NOMO-1 treated with dmso at 0.1 percent for 144 hours (cell line): ENCODE results near the gene SUPT20H.
"Not testable (repeated sequence)": the region's sequence is repeated elsewhere in the genome, so short reads cannot be mapped to it uniquely, and the experiment has no call there.

ENCODE experiments used
- DNase-seq: peaks from one replicate; lab custom pipeline; 2025; ENCODE audit not compliant: unreplicated experiment; lab: John Stamatoyannopoulos, UW

The SUPT20H gene

GRCh38 chr13:37070145-37070695, 10.7 kb upstream of the SUPT20H start:
- DNase-seq, result no peak

- DNase-seq, result no peak
Observed at GRCh38 chr13:37069597-37070103, 10.2 kb upstream of the SUPT20H start.

GRCh38 chr13:37068962-37069361, 9.5 kb upstream of the SUPT20H start:
- DNase-seq, result no peak

- DNase-seq, result no peak
Observed at GRCh38 chr13:37067874-37068273, 8.4 kb upstream of the SUPT20H start.

- DNase-seq, result no peak
Observed at GRCh38 chr13:37065890-37066526, 6.5 kb upstream of the SUPT20H start.

GRCh38 chr13:37059848-37060192, 332 bp upstream of the SUPT20H start:
- no peak for DNase-seq

GRCh38 chr13:37056228-37056627, 3.3 kb downstream of the SUPT20H start:
- DNase-seq, result not testable (repeated sequence)

GRCh38 chr13:37053111-37053510, 6.4 kb downstream of the SUPT20H start:
- DNase-seq, result not testable (repeated sequence)

- DNase-seq, result no peak
Observed at GRCh38 chr13:37049810-37050209, 9.7 kb downstream of the SUPT20H start.

GRCh38 chr13:37047846-37048245, 11.6 kb downstream of the SUPT20H start:
- no peak for DNase-seq

- DNase-seq, result no peak
Observed at GRCh38 chr13:37047032-37047431, 12.5 kb downstream of the SUPT20H start.

- no peak for DNase-seq
Observed at GRCh38 chr13:37046062-37046461, 13.4 kb downstream of the SUPT20H start.

GRCh38 chr13:37040789-37041188, 18.7 kb downstream of the SUPT20H start:
- DNase-seq, result no peak

GRCh38 chr13:37039896-37040295, 19.6 kb downstream of the SUPT20H start:
- no peak for DNase-seq

GRCh38 chr13:37037241-37037640, 22.2 kb downstream of the SUPT20H start:
- no peak for DNase-seq

- no peak for DNase-seq
Observed at GRCh38 chr13:37029617-37030016, 29.9 kb downstream of the SUPT20H start.

GRCh38 chr13:37027639-37028038, 31.8 kb downstream of the SUPT20H start:
- no peak for DNase-seq

- no peak for DNase-seq
Observed at GRCh38 chr13:37026771-37027170, 32.7 kb downstream of the SUPT20H start.

GRCh38 chr13:37023871-37024270, 35.6 kb downstream of the SUPT20H start:
- DNase-seq, result no peak

- DNase-seq, result no peak
Observed at GRCh38 chr13:37014609-37015008, 44.9 kb downstream of the SUPT20H start.

GRCh38 chr13:37011788-37012187, 47.7 kb downstream of the SUPT20H start:
- no peak for DNase-seq

- DNase-seq, result no peak
Observed at GRCh38 chr13:37011002-37011401, 48.5 kb downstream of the SUPT20H start.

GRCh38 chr13:37010424-37010823, 49.1 kb downstream of the SUPT20H start:
- no peak for DNase-seq
